A549 (cell line): ENCODE measurements around the gene AKAP9.

Source experiments
- EHMT2 ChIP-seq: fragments of 200-600 bp; sonication (generic); IDR thresholded peaks from 2 replicates; pipeline ENCODE4 v1.6.1; 2016; ENCODE audit warnings: antibody characterized with exemption, low read depth, mild to moderate bottlenecking, moderate library complexity
- EP300 ChIP-seq, 2 experiments: fragments of >200 bp; sonication (Bioruptor Twin); formaldehyde crosslinking; IDR thresholded peaks; 2 replicates in 1 of 2; 3 replicates in 1 of 2; pipeline ENCODE4 v1.6.1; 2016 to 2017
- HEYL ChIP-seq: fragments of 250-450 bp; sonication (Bioruptor Pico); IDR thresholded peaks from 2 replicates; pipeline ENCODE4 v1.8.0; 2021; ENCODE audit warnings: mild to moderate bottlenecking, moderate library complexity
- POLR2A ChIP-seq: IDR thresholded peaks from 2 replicates; pipeline ENCODE4 v1.6.1; 2012; ENCODE audit warnings: mild to moderate bottlenecking, low read length
- RAD21 ChIP-seq, 2 experiments: fragments of >200 bp in 1 of 2; sonication (Bioruptor Twin) in 1 of 2; formaldehyde crosslinking in 1 of 2; IDR thresholded peaks in 1 of 2; conservative IDR thresholded peaks in 1 of 2; 2 replicates in 1 of 2; 3 replicates in 1 of 2; pipeline ENCODE4 v1.6.1; 2012 to 2018; ENCODE audit warnings: inconsistent platforms in 1 of 2
- TF ChIP-seq, protein P1 (sequence below): fragments of >200 bp; sonication (Bioruptor Twin); formaldehyde crosslinking; IDR thresholded peaks from 3 replicates; pipeline ENCODE4 v1.5.1; 2016
- TF ChIP-seq, protein P2 (sequence below): IDR thresholded peaks from 2 replicates; pipeline ENCODE4 v1.6.1; 2012
- TF ChIP-seq, protein P3 (sequence below): fragments of 150-350 bp; IDR thresholded peaks from 2 replicates; pipeline ENCODE4 v1.6.1; 2014; ENCODE audit warnings: low read depth, mild to moderate bottlenecking, low read length

DNA sequence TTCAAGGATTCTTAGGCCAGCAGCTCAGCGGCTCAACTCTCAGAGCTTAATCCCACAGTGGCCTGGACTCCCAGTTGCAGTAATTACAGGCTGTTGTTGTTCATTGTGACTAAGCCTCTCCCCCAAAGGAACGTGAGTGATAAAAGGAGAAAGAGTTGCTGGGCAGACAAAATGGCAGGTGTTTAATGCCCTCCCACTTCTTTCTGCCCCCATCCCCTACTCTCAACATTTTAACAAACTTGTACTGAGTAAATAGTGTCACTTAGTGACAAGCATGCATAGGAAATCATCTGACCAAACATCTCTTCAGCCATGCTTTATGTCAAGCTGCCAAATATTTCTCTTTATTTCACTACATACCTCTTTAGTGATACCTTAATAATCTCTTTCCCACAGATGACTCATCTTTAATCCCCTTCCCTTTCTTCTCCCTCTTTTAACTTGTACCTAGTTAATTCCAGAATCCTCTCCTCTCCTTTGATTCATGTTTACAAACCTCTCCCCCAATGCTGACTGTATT, 47.8 kb upstream of the AKAP9 start:
- TF ChIP-seq, protein P1, sequence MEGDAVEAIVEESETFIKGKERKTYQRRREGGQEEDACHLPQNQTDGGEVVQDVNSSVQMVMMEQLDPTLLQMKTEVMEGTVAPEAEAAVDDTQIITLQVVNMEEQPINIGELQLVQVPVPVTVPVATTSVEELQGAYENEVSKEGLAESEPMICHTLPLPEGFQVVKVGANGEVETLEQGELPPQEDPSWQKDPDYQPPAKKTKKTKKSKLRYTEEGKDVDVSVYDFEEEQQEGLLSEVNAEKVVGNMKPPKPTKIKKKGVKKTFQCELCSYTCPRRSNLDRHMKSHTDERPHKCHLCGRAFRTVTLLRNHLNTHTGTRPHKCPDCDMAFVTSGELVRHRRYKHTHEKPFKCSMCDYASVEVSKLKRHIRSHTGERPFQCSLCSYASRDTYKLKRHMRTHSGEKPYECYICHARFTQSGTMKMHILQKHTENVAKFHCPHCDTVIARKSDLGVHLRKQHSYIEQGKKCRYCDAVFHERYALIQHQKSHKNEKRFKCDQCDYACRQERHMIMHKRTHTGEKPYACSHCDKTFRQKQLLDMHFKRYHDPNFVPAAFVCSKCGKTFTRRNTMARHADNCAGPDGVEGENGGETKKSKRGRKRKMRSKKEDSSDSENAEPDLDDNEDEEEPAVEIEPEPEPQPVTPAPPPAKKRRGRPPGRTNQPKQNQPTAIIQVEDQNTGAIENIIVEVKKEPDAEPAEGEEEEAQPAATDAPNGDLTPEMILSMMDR, result no peak
- TF ChIP-seq, protein P2, sequence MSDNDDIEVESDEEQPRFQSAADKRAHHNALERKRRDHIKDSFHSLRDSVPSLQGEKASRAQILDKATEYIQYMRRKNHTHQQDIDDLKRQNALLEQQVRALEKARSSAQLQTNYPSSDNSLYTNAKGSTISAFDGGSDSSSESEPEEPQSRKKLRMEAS, result no peak
- no peak for TF ChIP-seq EHMT2
- TF ChIP-seq, protein P3, sequence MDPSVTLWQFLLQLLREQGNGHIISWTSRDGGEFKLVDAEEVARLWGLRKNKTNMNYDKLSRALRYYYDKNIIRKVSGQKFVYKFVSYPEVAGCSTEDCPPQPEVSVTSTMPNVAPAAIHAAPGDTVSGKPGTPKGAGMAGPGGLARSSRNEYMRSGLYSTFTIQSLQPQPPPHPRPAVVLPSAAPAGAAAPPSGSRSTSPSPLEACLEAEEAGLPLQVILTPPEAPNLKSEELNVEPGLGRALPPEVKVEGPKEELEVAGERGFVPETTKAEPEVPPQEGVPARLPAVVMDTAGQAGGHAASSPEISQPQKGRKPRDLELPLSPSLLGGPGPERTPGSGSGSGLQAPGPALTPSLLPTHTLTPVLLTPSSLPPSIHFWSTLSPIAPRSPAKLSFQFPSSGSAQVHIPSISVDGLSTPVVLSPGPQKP, result no peak
- TF ChIP-seq HEYL (CRISPR knock-in tag), result no peak
- no peak for TF ChIP-seq POLR2A
- no peak for TF ChIP-seq EP300 (IDR thresholded peaks at IDR 0.05)
- TF ChIP-seq RAD21 (conservative IDR thresholded peaks at IDR 0.05 in 1 of 2, IDR thresholded peaks at IDR 0.05 in 1 of 2), result no peak
